Middle frontal gyrus (tissue), 1 donor: ENCODE results near the gene GABARAPL1.

Experiments
- DNase-seq: peaks from one replicate; pipeline ENCODE4 v3.0.0-alpha.2; 2015; ENCODE audit warnings: low spot score; ENCODE audit errors: extremely low spot score

GABARAPL1 gene

GRCh38 chr12:10234562-10234961 lies 21.9 kb downstream of the GABARAPL1 start:
- no peak for DNase-seq

- no peak for DNase-seq
Observed at GRCh38 chr12:10235761-10236631, 23.3 kb downstream of the GABARAPL1 start.

- DNase-seq, result no peak
Observed at GRCh38 chr12:10236720-10237119, 24.0 kb downstream of the GABARAPL1 start.

GRCh38 chr12:10238526-10238925 lies 25.8 kb downstream of the GABARAPL1 start:
- no peak for DNase-seq

- DNase-seq, result no peak
Observed at GRCh38 chr12:10241290-10241689, 28.6 kb downstream of the GABARAPL1 start.

GRCh38 chr12:10241727-10242126 lies 29.1 kb downstream of the GABARAPL1 start:
- DNase-seq, result no peak

- no peak for DNase-seq
Observed at GRCh38 chr12:10242539-10242938, 29.9 kb downstream of the GABARAPL1 start.

- DNase-seq, result no peak
Observed at GRCh38 chr12:10243818-10244520, 31.3 kb downstream of the GABARAPL1 start.

- no peak for DNase-seq
Observed at GRCh38 chr12:10247436-10248058, 34.9 kb downstream of the GABARAPL1 start.

- no peak for DNase-seq
Observed at GRCh38 chr12:10249690-10250455, 37.2 kb downstream of the GABARAPL1 start.

GRCh38 chr12:10251669-10252068 lies 39.0 kb downstream of the GABARAPL1 start:
- DNase-seq, result no peak

GRCh38 chr12:10252201-10252600 lies 39.5 kb downstream of the GABARAPL1 start:
- DNase-seq, result no peak

- DNase-seq, result no peak
Observed at GRCh38 chr12:10256064-10256463, 43.4 kb downstream of the GABARAPL1 start.

- DNase-seq, result no peak
Observed at GRCh38 chr12:10260927-10261326, 48.2 kb downstream of the GABARAPL1 start.

- DNase-seq, result no peak
Observed at GRCh38 chr12:10268037-10268436, 55.4 kb downstream of the GABARAPL1 start.

- no peak for DNase-seq
Observed at GRCh38 chr12:10272467-10272866, 59.8 kb downstream of the GABARAPL1 start.
